Bone marrow (tissue), 2 donors: ENCODE measurements around the gene ZNF787.

Experiments used
- DNase-seq, 2 donors: peaks; one replicate each; lab custom pipeline; 2025; lab: John Stamatoyannopoulos, UW

ZNF787 gene

DNA sequence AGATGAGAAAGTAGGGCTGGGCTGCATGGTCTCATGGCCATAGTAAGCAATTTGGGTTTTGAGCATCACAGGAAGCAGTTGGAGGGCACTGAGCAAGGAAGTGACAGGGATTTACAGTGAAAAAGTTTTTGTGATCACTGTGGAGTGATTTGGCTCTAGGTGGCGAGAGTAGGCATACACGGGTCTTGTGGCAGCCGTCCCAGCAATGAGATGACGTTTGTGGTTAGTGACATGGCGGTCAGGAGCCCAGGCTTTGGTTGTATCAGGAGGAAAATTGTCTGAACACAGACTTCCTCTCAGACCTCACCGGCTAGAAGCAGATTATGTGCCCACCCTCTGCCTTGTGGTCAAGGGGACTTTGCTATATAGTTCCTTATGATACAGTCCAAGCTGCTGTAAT lies 23.3 kb upstream of the ZNF787 start:
- DNase-seq, result peak in 1 of 2 donors; percentile 18

DNA sequence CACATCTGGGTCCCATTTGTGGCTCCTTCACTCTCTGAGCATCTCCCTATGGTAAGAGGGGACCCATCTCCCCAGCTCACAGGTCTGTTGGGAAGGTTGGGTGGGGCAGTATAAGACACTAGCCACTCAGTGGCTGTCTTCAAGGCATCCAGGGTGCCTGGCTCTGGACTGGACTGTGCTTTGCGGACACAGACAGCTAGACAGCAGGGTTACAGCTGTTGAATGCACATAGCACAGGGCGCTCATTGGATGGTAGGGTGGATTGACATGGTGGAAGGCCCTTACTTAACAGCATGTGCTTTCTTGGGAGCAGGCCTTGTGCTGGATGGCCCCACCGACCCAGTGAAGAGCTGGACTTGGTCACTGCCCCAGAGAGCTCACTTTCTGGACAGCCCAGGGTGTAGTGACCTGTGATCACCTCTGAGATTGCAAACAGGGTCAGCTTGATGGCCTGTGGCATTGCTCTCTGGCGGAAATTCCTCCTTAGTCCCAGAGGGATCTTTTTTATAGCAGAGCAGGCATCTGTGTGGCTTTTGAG lies 21.9 kb upstream of the ZNF787 start:
- DNase-seq, result no peak

GRCh38 chr19:56142087-56142787 lies 21.1 kb upstream of the ZNF787 start:
- DNase-seq, result no peak

DNA sequence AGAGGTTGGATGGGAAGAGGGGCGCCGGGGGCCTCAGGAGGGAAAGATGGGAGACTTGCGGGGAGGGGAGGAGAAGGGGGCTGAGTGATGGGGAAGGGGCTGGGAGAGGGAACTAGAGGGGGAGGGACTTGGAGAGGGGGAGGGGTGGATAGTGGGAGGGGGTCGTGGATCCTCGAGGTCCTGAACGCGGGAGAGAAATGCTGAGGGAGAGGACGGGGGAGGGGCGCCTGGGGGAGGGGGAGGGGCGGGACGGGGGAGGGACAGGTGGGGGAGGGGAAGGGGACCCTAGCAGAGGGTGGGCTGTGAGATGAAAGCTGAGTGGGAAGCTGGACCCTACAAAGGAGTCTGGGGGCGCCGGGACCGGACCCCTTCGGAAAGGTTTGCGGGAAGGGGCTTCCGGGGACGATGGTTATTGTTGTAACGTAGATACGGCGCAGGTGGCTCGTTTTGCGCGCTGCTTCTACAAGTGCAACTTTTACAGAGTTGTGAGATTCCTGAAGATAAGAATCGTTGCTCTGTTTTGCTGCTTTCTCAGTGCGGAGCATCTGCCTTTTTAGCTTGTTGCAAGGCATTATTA lies 20.4 kb upstream of the ZNF787 start:
- DNase-seq, result no peak

GRCh38 chr19:56140583-56141416 lies 19.7 kb upstream of the ZNF787 start, which contains the start of gene ZNF444:
Gene ZNF444 (plus strand): TSS chr19:56141287. CDS start chr19:56146912, 5,625 bp downstream.
- peak; percentile 99 to 100 for DNase-seq

DNA sequence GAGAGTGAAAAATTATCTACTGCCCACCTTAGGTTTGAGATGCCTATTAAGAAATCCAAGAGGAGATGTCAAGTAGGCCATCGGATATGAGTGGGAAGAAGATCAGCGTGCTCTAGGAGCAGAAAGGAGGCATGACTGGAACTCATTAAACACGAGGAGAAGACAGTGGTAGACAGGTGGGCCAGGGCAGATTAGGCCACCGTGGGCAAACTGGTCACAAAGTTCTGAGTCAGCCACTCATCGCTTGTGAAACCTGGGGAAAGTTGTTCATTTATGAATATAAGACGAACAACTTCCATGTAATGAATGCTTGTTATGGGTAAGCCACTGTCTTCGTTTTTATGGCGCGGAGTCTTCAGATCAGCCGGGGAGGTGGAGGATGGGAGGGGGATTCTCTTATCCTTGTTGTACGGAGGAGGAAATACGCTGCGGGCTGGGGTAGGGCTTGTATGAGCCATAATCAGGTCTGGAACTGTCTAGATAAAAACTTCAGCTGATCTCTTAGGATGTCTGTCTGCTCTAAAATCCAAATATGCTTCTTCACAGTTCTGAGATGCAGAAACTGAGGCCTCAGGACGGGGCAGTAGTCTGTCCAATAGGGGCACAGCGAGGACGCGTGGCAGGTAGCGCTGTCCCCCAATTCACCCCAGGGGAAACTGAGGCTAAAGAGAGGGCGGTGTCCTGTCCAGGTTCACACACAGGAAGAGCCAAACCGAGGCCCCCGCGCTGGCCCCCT lies 18.9 kb upstream of the ZNF787 start:
- DNase-seq, result no peak

- DNase-seq, result no peak
These were observed 17.0 kb upstream of the ZNF787 start for GRCh38 chr19:56138069-56138468.

DNA sequence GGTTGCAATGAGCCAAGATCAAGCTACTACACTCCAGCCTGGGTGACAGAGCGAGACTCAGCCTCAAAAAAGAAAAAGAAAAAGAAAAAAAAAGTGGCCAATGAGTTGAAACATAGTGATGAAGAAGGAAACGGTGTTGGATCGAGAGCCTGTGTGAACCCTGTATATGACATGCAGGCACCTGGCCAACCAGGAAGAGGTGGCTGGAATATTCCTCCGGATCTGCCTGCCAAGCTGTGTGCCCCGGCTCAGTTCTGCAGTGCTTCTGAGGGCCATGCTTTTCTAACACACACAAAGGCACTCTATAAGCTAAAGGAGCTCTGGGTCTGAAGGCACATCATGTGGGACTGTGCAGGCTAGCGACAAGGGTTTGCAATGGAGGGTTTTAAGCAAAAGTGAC lies 16.3 kb upstream of the ZNF787 start:
- DNase-seq, result no peak

DNA sequence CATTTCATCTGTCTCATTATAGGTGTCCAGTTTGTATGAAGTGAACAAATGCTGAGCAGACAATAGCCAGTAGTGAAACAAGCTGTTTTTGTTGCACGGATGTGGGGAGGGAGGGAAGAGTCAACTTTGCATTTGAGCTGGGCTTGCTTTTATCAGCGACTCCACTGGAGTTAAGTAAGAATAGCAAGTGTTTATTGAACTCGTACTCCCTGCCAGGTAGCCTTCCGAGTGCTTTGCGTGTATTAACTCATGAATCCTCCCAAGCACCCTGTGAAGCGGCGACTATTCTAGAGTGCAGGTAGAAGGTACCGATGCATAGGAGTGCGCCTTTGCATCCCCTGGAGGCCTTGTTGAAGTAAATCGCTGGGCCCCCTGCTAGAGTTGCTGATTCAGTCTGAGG lies 15.3 kb upstream of the ZNF787 start:
- no peak for DNase-seq

- no peak for DNase-seq
These were observed 13.5 kb upstream of the ZNF787 start for GRCh38 chr19:56134654-56134921.

DNA sequence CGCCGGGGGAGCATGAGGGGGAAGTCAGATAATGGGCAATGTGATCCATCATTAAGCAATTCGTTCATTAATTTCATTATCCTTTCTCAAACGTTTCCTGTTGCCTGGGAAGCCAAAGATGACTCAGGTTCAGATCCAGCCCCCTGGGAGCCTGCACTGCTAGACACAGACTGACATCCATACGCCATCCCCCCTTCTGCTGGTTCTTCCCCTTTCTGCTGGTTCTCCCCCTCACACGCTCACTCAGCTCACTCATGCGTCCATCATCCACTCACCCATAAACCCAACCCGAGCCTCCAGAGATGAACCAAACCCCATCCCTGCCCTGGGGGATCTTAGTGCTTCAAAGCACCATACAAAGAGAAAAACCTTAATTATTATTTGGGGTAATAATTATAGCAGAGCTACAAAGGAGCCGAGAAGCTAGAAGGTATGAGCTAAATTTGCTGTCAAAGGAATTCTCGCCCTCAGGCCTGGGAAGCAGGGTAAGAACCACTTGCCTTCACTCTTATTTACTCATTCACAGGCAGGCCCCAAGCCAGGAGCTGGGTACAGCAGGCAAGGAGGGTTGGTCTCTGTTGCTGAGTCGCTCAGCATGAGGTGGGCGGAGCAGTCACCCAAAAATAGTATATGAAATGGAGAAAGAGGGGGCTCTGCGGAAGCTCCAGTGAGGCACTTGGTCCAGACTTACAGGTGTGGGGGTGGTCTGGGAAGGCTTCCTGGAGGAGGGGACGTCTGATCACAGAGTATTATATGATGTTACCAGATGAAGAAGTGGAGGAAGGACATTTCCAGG lies 13.0 kb upstream of the ZNF787 start:
- DNase-seq, result peak in 1 of 2 donors; percentile 34

DNA sequence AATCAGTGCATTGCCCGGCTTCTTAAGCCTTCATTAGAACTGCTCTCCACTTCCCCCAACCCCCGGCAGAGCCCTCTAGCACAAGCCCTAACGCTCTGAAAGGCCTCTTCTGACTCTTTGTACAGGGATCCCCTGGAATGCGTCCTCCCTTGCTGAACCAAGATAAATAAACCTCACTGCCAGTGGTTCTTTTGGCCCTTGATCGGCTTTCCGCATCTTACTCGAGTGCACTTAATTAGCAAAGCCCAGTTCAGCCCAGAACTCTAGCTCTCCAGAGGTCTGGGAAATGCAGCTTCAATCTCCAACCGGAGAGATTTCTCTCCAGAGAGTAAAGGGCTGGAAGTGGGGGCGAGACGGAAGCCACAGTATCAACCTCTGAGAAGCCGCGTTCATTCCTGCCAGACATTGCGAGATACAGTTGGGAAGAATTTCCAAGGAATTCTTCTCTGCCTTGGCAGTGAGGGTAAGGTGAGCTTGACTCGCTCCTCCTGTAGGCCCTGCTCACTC lies 11.3 kb upstream of the ZNF787 start:
- DNase-seq, result no peak

DNA sequence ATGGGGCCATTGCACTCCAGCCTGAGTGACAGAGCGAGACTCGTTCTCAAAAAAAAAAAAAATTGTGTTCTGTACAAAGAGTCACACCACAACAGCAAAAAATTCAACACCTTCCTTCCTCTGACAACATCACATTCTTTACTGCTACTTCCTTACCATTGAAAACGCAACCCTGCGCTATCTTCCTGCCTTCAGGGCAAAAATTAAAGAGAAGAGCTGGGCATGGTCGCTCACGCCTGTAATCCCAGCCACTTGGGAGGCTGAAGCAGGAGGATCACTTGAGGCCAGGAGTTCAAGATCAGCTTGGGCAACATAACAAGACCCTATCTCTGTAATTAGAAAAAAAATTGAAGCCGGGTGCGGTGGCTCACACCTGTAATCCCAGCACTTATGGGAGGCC lies 10.6 kb upstream of the ZNF787 start:
- DNase-seq, result no peak

- no peak for DNase-seq
These were observed 8.9 kb upstream of the ZNF787 start for GRCh38 chr19:56130006-56130405.

- DNase-seq, result no peak
These were observed 6.1 kb upstream of the ZNF787 start for GRCh38 chr19:56126983-56127780.

GRCh38 chr19:56125806-56126590 lies 4.9 kb upstream of the ZNF787 start:
- DNase-seq, result no peak

GRCh38 chr19:56124578-56124977 lies 3.5 kb upstream of the ZNF787 start:
- no peak for DNase-seq

DNA sequence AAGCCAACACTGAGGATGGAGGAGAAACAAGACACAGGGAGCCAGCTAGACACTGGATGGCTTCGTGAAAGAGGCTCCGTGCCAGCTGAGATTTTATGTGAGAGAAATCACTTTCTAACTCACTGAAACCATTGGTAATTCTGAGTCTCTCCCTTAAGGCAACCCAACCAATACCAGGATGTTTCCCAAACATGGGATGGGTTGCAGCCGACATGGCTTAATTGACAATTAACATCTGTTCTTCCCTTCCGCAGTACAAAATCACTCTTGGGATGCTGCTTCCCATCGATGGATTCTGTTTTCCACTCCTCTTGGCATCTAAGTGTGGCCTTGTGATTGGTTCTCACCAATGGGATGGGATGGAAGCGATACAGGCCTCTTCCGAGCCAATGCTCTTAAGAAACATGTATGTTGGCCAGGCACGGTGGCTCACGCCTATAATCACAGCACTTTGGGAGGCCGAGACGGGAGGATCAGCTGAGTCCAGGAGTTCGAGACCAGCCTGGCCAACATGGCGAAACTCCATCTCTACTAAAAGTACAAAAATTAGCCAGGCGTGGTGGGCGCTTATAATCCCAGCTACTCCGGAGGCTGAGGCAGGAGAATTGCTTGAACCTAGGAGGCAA lies 2.3 kb upstream of the ZNF787 start:
- DNase-seq, result no peak
